Germinal center (tissue), 1 donor: ENCODE measurements around the gene SLIT3.

ENCODE experiments used
- DNase-seq: peaks from one replicate; pipeline ENCODE4 v3.0.0; 2012; ENCODE audit warnings: mixed read lengths, low spot score

SLIT3 gene

GRCh38 chr5:168961681-168962080, 339.3 kb downstream of the SLIT3 start:
- no peak for DNase-seq

- DNase-seq: no peak
Measured at GRCh38 chr5:168960497-168960896, 340.4 kb downstream of the SLIT3 start.

- DNase-seq: no peak
Measured at GRCh38 chr5:168953351-168953750, 347.6 kb downstream of the SLIT3 start.

- no peak for DNase-seq
Measured at GRCh38 chr5:168952196-168952595, 348.7 kb downstream of the SLIT3 start.

- no peak for DNase-seq
Measured at GRCh38 chr5:168951769-168952168, 349.2 kb downstream of the SLIT3 start.

- no peak for DNase-seq
Measured at GRCh38 chr5:168951356-168951755, 349.6 kb downstream of the SLIT3 start.

- no peak for DNase-seq
Measured at GRCh38 chr5:168950241-168950951, 350.5 kb downstream of the SLIT3 start.

GRCh38 chr5:168948746-168949145, 352.2 kb downstream of the SLIT3 start:
- no peak for DNase-seq

GRCh38 chr5:168947212-168947868, 353.6 kb downstream of the SLIT3 start:
- peak; percentile 54 for DNase-seq

GRCh38 chr5:168946363-168946762, 354.6 kb downstream of the SLIT3 start:
- no peak for DNase-seq

- DNase-seq: no peak
Measured at GRCh38 chr5:168944004-168944403, 356.9 kb downstream of the SLIT3 start.

GRCh38 chr5:168943091-168943884, 357.7 kb downstream of the SLIT3 start:
- DNase-seq: no peak

- DNase-seq: no peak
Measured at GRCh38 chr5:168941901-168942300, 359.0 kb downstream of the SLIT3 start.

GRCh38 chr5:168940712-168941111, 360.2 kb downstream of the SLIT3 start:
- no peak for DNase-seq

GRCh38 chr5:168939887-168940544, 360.9 kb downstream of the SLIT3 start:
- DNase-seq: no peak

GRCh38 chr5:168939156-168939800, 361.7 kb downstream of the SLIT3 start:
- DNase-seq: no peak

- no peak for DNase-seq
Measured at GRCh38 chr5:168936511-168936910, 364.4 kb downstream of the SLIT3 start.

- DNase-seq: no peak
Measured at GRCh38 chr5:168935183-168935582, 365.8 kb downstream of the SLIT3 start.

GRCh38 chr5:168934169-168934568, 366.8 kb downstream of the SLIT3 start:
- DNase-seq: no peak

- no peak for DNase-seq
Measured at GRCh38 chr5:168932400-168933189, 368.3 kb downstream of the SLIT3 start.
